Endothelial cell of umbilical vein (primary cell): ENCODE measurements around the gene SYNDIG1. TPM values are rescaled to one million over a fixed set of nuclear protein-coding genes. Genes with fewer than 3 reads are reported as not detected.

ENCODE experiments used
- BruUV-seq: library from RNA; stranded (reverse); fragments of 400-500 nt; replicated peaks from 2 replicates; lab custom pipeline; 2021; lab: Mats Ljungman, UMichigan
- CTCF ChIA-PET: fragments of 300-600, 350-600 bp; sonication (Branson Sonifier 250); formaldehyde crosslinking; loops from one replicate; lab custom pipeline; 2021; ENCODE audit warnings: antibody characterized with exemption, inconsistent platforms; lab: Charles Lee
- POLR2A ChIA-PET: fragments of 300-600, 350-600 bp; sonication (Branson Sonifier 250); formaldehyde crosslinking; loops from one replicate; lab custom pipeline; 2021; ENCODE audit warnings: antibody characterized with exemption, inconsistent platforms; lab: Charles Lee
- DNase-seq: peaks from one replicate; pipeline ENCODE4 v3.0.0-alpha.2; 2011; ENCODE audit warnings: low read depth, low spot score
- FAIRE-seq: peaks from 2 replicates; lab custom pipeline; 2011; peaks lifted over from hg19 to GRCh38; lab: Jason Lieb, UNC
- H2AFZ ChIP-seq: 2 replicates; pipeline ENCODE4 v1.6.0; 2012; ENCODE audit warnings: low read depth, low read length, control low read depth, inconsistent platforms
- H3K27ac ChIP-seq: 2 replicates; pipeline ENCODE4 v1.5.1; 2011; ENCODE audit warnings: low read depth, mild to moderate bottlenecking, control low read depth, low read length, moderate library complexity; ENCODE audit not compliant: insufficient read depth
- H3K27me3 ChIP-seq, 2 experiments: 2 replicates each; pipeline versions ENCODE4 v1.6.0 to v1.6.1; 2011; ENCODE audit warnings: low read length in 2 of 2, mixed read lengths in 1 of 2; ENCODE audit not compliant: control insufficient read depth in 2 of 2, insufficient read depth in 2 of 2
- H3K36me3 ChIP-seq, 2 experiments: 2 replicates in 1 of 2; 3 replicates in 1 of 2; pipeline ENCODE4 v1.5.1; 2011; ENCODE audit warnings: low read length in 2 of 2, mild to moderate bottlenecking in 1 of 2, moderate library complexity in 1 of 2; ENCODE audit not compliant: control insufficient read depth in 2 of 2, insufficient read depth in 2 of 2; ENCODE audit errors: extremely low read depth in 1 of 2
- H3K4me1 ChIP-seq: 3 replicates; pipeline ENCODE4 v1.5.1; 2011; ENCODE audit warnings: mild to moderate bottlenecking, low read length; ENCODE audit not compliant: control insufficient read depth, insufficient read depth; ENCODE audit errors: extremely low read depth
- H3K4me2 ChIP-seq: 2 replicates; pipeline ENCODE4 v1.6.1; 2011; ENCODE audit warnings: low read length, control low read depth, mixed read lengths; ENCODE audit not compliant: insufficient read depth
- H3K4me3 ChIP-seq, 3 experiments: fragments of 200-600 bp in 1 of 3; sonication (generic), shearing (Covaris generic) in 1 of 3; replicated peaks in 1 of 3; 2 replicates each; pipeline ENCODE4 v1.5.1; 2011 to 2016; ENCODE audit warnings: control low read depth in 3 of 3, low read length in 3 of 3, mild to moderate bottlenecking in 2 of 3, inconsistent platforms in 1 of 3, low read depth in 1 of 3, moderate library complexity in 1 of 3; ENCODE audit not compliant: insufficient read depth in 1 of 3
- H3K79me2 ChIP-seq: 2 replicates; pipeline ENCODE4 v1.6.0; 2012; ENCODE audit warnings: low read length, inconsistent platforms; ENCODE audit not compliant: control insufficient read depth, insufficient read depth
- H3K9ac ChIP-seq: replicated peaks from 2 replicates; pipeline ENCODE3; 2011; ENCODE audit warnings: low read length, control low read depth; ENCODE audit not compliant: insufficient read depth; ENCODE audit errors: extremely low read depth
- H3K9me1 ChIP-seq: replicated peaks from 3 replicates; pipeline ENCODE4 v1.6.0; 2011; ENCODE audit warnings: mild to moderate bottlenecking, low read length; ENCODE audit not compliant: control insufficient read depth, insufficient read depth; ENCODE audit errors: extremely low read depth
- H3K9me3 ChIP-seq: replicated peaks from 2 replicates; pipeline ENCODE4 v1.5.1; 2012; ENCODE audit warnings: low read length, inconsistent platforms; ENCODE audit not compliant: control insufficient read depth, insufficient read depth
- H4K20me1 ChIP-seq: replicated peaks from 2 replicates; pipeline ENCODE3; 2011; ENCODE audit warnings: mild to moderate bottlenecking, low read length; ENCODE audit not compliant: control insufficient read depth, insufficient read depth; ENCODE audit errors: extremely low read depth
- CTCF ChIP-seq, 2 donors: IDR thresholded peaks; 1 replicate in 1 of 2; 2 replicates in 1 of 2; pipeline ENCODE4 v1.5.1; 2011; ENCODE audit warnings: low read length in 2 of 2, mild to moderate bottlenecking in 2 of 2, moderate library complexity in 2 of 2, control low read depth in 1 of 2, inconsistent platforms in 1 of 2, low read depth in 1 of 2; ENCODE audit not compliant: insufficient read depth in 1 of 2; ENCODE audit errors: extremely low read depth in 1 of 2
- EZH2 ChIP-seq: IDR thresholded peaks from 2 replicates; pipeline ENCODE4 v1.6.1; 2012; ENCODE audit warnings: borderline replicate concordance, low read depth, mild to moderate bottlenecking, moderate library complexity, low read length, inconsistent platforms; ENCODE audit not compliant: severe bottlenecking
- FOS ChIP-seq: IDR thresholded peaks from 2 replicates; pipeline ENCODE4 v1.6.1; 2011; ENCODE audit warnings: mild to moderate bottlenecking, low read length, moderate library complexity, borderline replicate concordance; ENCODE audit not compliant: insufficient read depth
- GATA2 ChIP-seq: IDR thresholded peaks from 2 replicates; pipeline ENCODE4 v1.7.0; 2011; ENCODE audit warnings: low read depth, mild to moderate bottlenecking, moderate library complexity, mixed read lengths, low read length; ENCODE audit not compliant: insufficient read length, insufficient read depth
- JUN ChIP-seq: IDR thresholded peaks from 2 replicates; pipeline ENCODE4 v1.6.1; 2011; ENCODE audit warnings: borderline replicate concordance, low read depth; ENCODE audit not compliant: insufficient read length, insufficient read depth
- MAX ChIP-seq: IDR thresholded peaks from 2 replicates; pipeline ENCODE4 v1.6.1; 2011; ENCODE audit not compliant: insufficient read depth, insufficient read length
- MYC ChIP-seq: IDR thresholded peaks from one replicate; pipeline ENCODE4 v1.6.1; 2011; ENCODE audit warnings: mild to moderate bottlenecking, low read depth, low read length
- POLR2A ChIP-seq: IDR thresholded peaks from 2 replicates; pipeline ENCODE4 v1.6.1; 2012; ENCODE audit warnings: low read depth, mild to moderate bottlenecking, control low read depth, low read length
- dilution Hi-C: fragments of 300-500 bp; cut with MboI; formaldehyde crosslinking; loops from one replicate; pipeline ENCODE4 v1.15.0; 2019; ENCODE audit warnings: low sequenced_read_pairs; ENCODE audit not compliant: extremely low pct_ligation_motif_present
- intact Hi-C: fragments of 100-400 bp; cut with micrococcal nuclease; formaldehyde crosslinking; loops from one replicate; pipeline ENCODE4 v1.10.0; 2022
- polyA plus RNA-seq, 4 experiments: library from polyadenylated mRNA; depleted of rRNA in 3 of 4; stranded (reverse) in 3 of 4; unstranded in 1 of 4; fragments of >200 nt; gene quantifications; 2 replicates each; pipeline versions ENCODE4 v1.2.1 to v1.2.3, GENCODE V29; 2011 to 2012; ENCODE audit warnings: missing spikeins in 1 of 4
- total RNA-seq: library from RNA; stranded (reverse); gene quantifications from 2 replicates; pipeline ENCODE4 v1.2.3, GENCODE V29; 2021

SYNDIG1 gene
- total and polyA plus RNA-seq, 2 donors (not counting 3 experiments of a cell fraction or from before 2014, with no cell fraction given), result not detected

GRCh38 chr20:24493181-24493580 is 23.8 kb downstream of the SYNDIG1 start:
- Histone ChIP-seq H3K4me2 (no peak overlapping the region), H2AFZ (no peak overlapping the region), H3K9me3 (no peaks in the 10 kb centered on the region), H3K9ac (no peak overlapping the region), H3K27me3 (no peaks in the 10 kb centered on the region), H3K4me3 (no peak overlapping the region), H3K9me1 (no peaks in the 10 kb centered on the region), H3K36me3 (no peaks in the 10 kb centered on the region), H4K20me1 (no peaks in the 10 kb centered on the region), H3K4me1 (no peaks in the 10 kb centered on the region), H3K79me2 (no peaks in the 10 kb centered on the region), H3K27ac (no peak overlapping the region)
- no TSS peak for BruUV-seq
- TF ChIP-seq FOS (no peak), GATA2 (no peak), CTCF (IDR thresholded peaks at IDR 0.05; ENCODE audit: extremely low read depth in 1 of 2, insufficient read depth in 1 of 2, low read depth in 1 of 2, low read length in 2 of 2) (no peak), MAX (no peak), POLR2A (no peak), MYC (no peak), EZH2 (no peak), JUN (no peak)
- FAIRE-seq (no peak), DNase-seq (no peak)
- dilution Hi-C loops (no loop called here), intact Hi-C loops (no loop called here)
- POLR2A ChIA-PET, result no interaction called here
- CTCF ChIA-PET, result no interaction called here
